ENCODE data around the gene BANP.

- no peak for TF ChIP-seq CTCF (tag by site-specific recombination; IDR thresholded peaks at IDR 0.05)
- no peak for TF ChIP-seq ZNF548 (tag by site-specific recombination; IDR thresholded peaks at IDR 0.05)
- TF ChIP-seq ZNF660 (tag by site-specific recombination; IDR thresholded peaks at IDR 0.05), result no peak
- no peak for TF ChIP-seq REPIN1 (tag by site-specific recombination; IDR thresholded peaks at IDR 0.05; ENCODE audit: low read depth)
- TF ChIP-seq ZSCAN23 (tag by site-specific recombination; IDR thresholded peaks at IDR 0.05), result no peak
Observed at GRCh38 chr16:88084881-88085280, 133.6 kb downstream of the BANP start.
